Ectodermal cell (in vitro differentiated cells): ENCODE results near the gene KCTD6.

Experiments
- H3K27ac ChIP-seq: 2 replicates; pipeline ENCODE4 v1.7.0; 2013; ENCODE audit warnings: mild to moderate bottlenecking, low read depth, low read length; ENCODE audit not compliant: insufficient read depth, poor library complexity, severe bottlenecking
- H3K27me3 ChIP-seq: 2 replicates; pipeline ENCODE4 v1.7.0; 2013; ENCODE audit warnings: mild to moderate bottlenecking, low read length; ENCODE audit not compliant: insufficient read depth, control insufficient read depth, poor library complexity, severe bottlenecking
- H3K36me3 ChIP-seq: one replicate; pipeline ENCODE4 v1.7.0; 2013; ENCODE audit warnings: low read length; ENCODE audit not compliant: control insufficient read depth, insufficient read depth
- H3K4me1 ChIP-seq: one replicate; pipeline ENCODE4 v1.7.0; 2013; ENCODE audit warnings: low read length; ENCODE audit not compliant: control insufficient read depth, insufficient read depth
- H3K4me3 ChIP-seq: 2 replicates; pipeline ENCODE4 v1.7.0; 2013; ENCODE audit warnings: low read depth, low read length, control low read depth; ENCODE audit not compliant: insufficient read depth
- H3K9me3 ChIP-seq: 2 replicates; pipeline ENCODE4 v1.7.0; 2013; ENCODE audit warnings: mild to moderate bottlenecking, low read length, moderate library complexity; ENCODE audit not compliant: control insufficient read depth
- WGBS, 2 experiments: methylation state at CpG; one replicate each; pipeline ENCODE4 v1.1.7; 2013; ENCODE audit warnings: missing lambda C conversion rate in 2 of 2; 5-methylcytosine and 5-hydroxymethylcytosine counted together

KCTD6 gene

GRCh38 chr3:58534592-58535494 is 42.9 kb downstream of the KCTD6 start:
- Histone ChIP-seq H3K27me3 (no peaks in the 10 kb centered on the region), H3K27ac (no peak overlapping the region), H3K36me3 (no peaks in the 10 kb centered on the region), H3K9me3 (no peaks in the 10 kb centered on the region), H3K4me1 (peaks cover 9% of the 10 kb centered on the region), H3K4me3 (no peak overlapping the region)
- WGBS, 2 experiments: 93 to 97% methylated on average over 9 of the region's 9 CpGs

- Histone ChIP-seq H3K27me3 (no peaks in the 10 kb centered on the region), H3K36me3 (no peaks in the 10 kb centered on the region), H3K4me3 (no peak overlapping the region), H3K9me3 (no peaks in the 10 kb centered on the region), H3K27ac (no peak overlapping the region), H3K4me1 (peaks cover 9% of the 10 kb centered on the region)
- WGBS, 2 experiments: 88 to 95% methylated on average over 2 of the region's 2 CpGs
These were observed 43.9 kb downstream of the KCTD6 start for GRCh38 chr3:58535531-58536500.

- peak within 1 kb of the TSS; percentile 23 for H3K27ac ChIP-seq
- H3K27me3 ChIP-seq: no peaks in the 10 kb centered on the region
- H3K4me3 ChIP-seq: no peak within 1 kb of the TSS
- no peaks in the 10 kb centered on the region for H3K36me3 ChIP-seq
- peaks cover 9% of the 10 kb centered on the region for H3K4me1 ChIP-seq
- H3K9me3 ChIP-seq: no peaks in the 10 kb centered on the region
- WGBS, 2 experiments: 86 to 87% methylated on average over 13 of the region's 13 CpGs
These were observed 44.9 kb downstream of the KCTD6 start, which contains the start of gene ACOX2 for GRCh38 chr3:58536501-58537411. TSS of gene ACOX2 (minus strand) at chr3:58537190. CDS start at chr3:58535106, 2,084 bp downstream.

GRCh38 chr3:58537412-58538301 is 45.8 kb downstream of the KCTD6 start:
- Histone ChIP-seq H3K27ac (peak overlapping the region; percentile 23), H3K4me1 (peaks cover 9% of the 10 kb centered on the region), H3K9me3 (no peaks in the 10 kb centered on the region), H3K36me3 (no peaks in the 10 kb centered on the region), H3K4me3 (no peak overlapping the region), H3K27me3 (no peaks in the 10 kb centered on the region)
- 95 to 99% methylated on average over 4 of the region's 4 CpGs for WGBS, 2 experiments

GRCh38 chr3:58539626-58540025 is 47.7 kb downstream of the KCTD6 start:
- Histone ChIP-seq H3K4me1 (peaks cover 9% of the 10 kb centered on the region), H3K27ac (no peak overlapping the region), H3K4me3 (no peak overlapping the region), H3K9me3 (no peaks in the 10 kb centered on the region), H3K36me3 (no peaks in the 10 kb centered on the region), H3K27me3 (no peaks in the 10 kb centered on the region)
- WGBS, 2 experiments: 90 to 92% methylated on average over 10 of the region's 10 CpGs

GRCh38 chr3:58540176-58540858 is 48.4 kb downstream of the KCTD6 start:
- H3K9me3 ChIP-seq: no peaks in the 10 kb centered on the region
- H3K27me3 ChIP-seq: no peaks in the 10 kb centered on the region
- no peaks in the 10 kb centered on the region for H3K36me3 ChIP-seq
- no peak overlapping the region for H3K27ac ChIP-seq
- 88 to 94% methylated on average over 8 of the region's 8 CpGs for WGBS, 2 experiments
- H3K4me3 ChIP-seq: no peak overlapping the region
- H3K4me1 ChIP-seq: peaks cover 9% of the 10 kb centered on the region

GRCh38 chr3:58544541-58544940 is 52.6 kb downstream of the KCTD6 start:
- H3K9me3 ChIP-seq: peaks cover 3% of the 10 kb centered on the region
- WGBS, 2 experiments: 90 to 98% methylated on average over 3 of the region's 3 CpGs
- no peak overlapping the region for H3K4me3 ChIP-seq
- H3K27me3 ChIP-seq: no peaks in the 10 kb centered on the region
- no peaks in the 10 kb centered on the region for H3K4me1 ChIP-seq
- H3K36me3 ChIP-seq: no peaks in the 10 kb centered on the region
- H3K27ac ChIP-seq: no peak overlapping the region

GRCh38 chr3:58551636-58552180 is 59.8 kb downstream of the KCTD6 start:
- Histone ChIP-seq H3K4me3 (no peak overlapping the region), H3K27me3 (no peaks in the 10 kb centered on the region), H3K36me3 (no peaks in the 10 kb centered on the region), H3K27ac (no peak overlapping the region), H3K9me3 (no peaks in the 10 kb centered on the region), H3K4me1 (peaks cover 2% of the 10 kb centered on the region)
- 84 to 95% methylated on average over 2 to 3 of the region's 4 CpGs for WGBS, 2 experiments
